ENCODE measurements around the gene FRMD8. TPM values are rescaled to one million over a fixed set of nuclear protein-coding genes. Genes with fewer than 3 reads are reported as not detected.

The FRMD8 gene
- total RNA-seq, 1 donor from 2014 or later = 23.5 TPM

DNA sequence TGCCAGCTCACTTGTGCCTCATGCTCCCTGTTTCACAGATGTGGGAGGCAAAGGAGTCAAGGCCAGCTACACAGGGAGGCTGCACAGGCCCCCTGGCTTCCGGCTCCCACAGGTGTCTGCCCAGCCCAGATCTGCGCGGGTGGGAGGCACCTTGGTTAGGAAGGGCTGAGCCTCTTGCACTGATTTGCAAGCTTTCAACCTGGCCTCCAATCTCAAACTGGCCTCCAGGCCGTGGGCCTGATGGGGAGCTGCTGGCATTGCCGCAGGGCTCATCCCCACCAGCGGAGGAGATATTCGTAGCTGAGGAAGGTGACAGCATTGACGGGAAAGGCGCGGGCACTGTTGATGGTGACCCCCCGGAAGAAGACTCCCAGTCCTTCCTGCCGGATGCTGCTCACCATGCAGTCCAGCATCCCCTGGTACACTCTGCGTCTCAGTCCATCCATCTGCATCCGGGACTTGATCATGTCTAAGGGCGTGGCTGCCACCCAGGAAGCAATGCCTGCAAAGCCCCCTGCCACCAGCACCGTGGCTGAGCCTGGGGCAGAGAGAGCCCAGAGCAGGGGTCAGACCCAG, 10.2 kb upstream of the FRMD8 start:
- Mint-ChIP-seq H3K36me3 (no peaks in the 10 kb centered on the region), H3K27ac (no peak overlapping the region), H3K4me3 (no peak overlapping the region), H3K4me1 (no peaks in the 10 kb centered on the region), H3K9me3 (no peaks in the 10 kb centered on the region), H3K27me3 (ENCODE audit: low read depth) (no peaks in the 10 kb centered on the region)
- no peak for DNase-seq (ENCODE audit: low spot score in 2 of 2, unreplicated experiment in 2 of 2)
- TF ChIP-seq, protein P1, sequence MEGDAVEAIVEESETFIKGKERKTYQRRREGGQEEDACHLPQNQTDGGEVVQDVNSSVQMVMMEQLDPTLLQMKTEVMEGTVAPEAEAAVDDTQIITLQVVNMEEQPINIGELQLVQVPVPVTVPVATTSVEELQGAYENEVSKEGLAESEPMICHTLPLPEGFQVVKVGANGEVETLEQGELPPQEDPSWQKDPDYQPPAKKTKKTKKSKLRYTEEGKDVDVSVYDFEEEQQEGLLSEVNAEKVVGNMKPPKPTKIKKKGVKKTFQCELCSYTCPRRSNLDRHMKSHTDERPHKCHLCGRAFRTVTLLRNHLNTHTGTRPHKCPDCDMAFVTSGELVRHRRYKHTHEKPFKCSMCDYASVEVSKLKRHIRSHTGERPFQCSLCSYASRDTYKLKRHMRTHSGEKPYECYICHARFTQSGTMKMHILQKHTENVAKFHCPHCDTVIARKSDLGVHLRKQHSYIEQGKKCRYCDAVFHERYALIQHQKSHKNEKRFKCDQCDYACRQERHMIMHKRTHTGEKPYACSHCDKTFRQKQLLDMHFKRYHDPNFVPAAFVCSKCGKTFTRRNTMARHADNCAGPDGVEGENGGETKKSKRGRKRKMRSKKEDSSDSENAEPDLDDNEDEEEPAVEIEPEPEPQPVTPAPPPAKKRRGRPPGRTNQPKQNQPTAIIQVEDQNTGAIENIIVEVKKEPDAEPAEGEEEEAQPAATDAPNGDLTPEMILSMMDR (IDR thresholded peaks at IDR 0.05; ENCODE audit: unreplicated experiment) = no peak

DNA sequence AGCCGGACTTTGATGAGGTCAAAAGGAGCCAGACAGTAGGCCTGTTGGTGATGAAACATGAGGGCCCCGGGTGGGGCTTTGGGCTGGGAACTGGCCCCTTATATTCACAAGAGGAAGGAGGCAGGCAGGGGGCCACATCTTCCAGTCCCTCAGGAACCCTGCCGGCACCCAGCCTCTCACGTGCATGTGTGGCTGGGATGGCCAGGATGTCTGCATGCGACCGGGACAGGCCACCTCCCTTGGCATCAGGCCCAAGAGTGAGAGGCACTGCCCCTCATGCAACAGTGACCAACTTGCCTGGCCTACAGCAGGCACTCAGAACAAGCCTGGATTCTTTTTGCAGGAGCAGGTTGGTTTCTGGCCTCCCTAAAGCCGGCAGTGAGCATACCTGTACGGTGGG, 9.4 kb upstream of the FRMD8 start:
- Mint-ChIP-seq H3K36me3 (no peaks in the 10 kb centered on the region), H3K4me1 (peaks cover 8% of the 10 kb centered on the region)

DNA sequence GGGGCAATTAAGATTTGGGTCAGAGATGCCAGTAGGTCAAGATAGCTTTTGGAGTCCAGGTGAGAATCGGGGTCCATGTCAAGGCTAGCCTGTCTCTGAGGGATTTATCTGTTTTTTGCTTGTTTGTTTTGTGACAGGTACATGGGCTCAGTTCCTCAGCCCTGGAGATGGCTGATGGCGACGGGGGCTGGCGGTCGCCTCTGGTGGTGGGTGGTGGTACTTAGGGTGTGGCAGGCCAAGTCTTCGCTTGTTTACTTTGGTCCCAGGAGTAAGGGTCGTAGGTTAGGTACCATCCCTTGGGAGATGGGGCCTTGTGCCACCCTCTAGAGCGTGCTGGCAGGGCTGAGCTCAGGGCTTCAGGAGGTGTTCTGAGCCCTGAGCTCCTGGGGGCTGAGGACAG, 8.7 kb upstream of the FRMD8 start:
- no peaks in the 10 kb centered on the region for H3K27me3 Mint-ChIP-seq (ENCODE audit: low read depth)
- no peaks in the 10 kb centered on the region for H3K36me3 Mint-ChIP-seq
- DNase-seq (ENCODE audit: low spot score in 2 of 2, unreplicated experiment in 2 of 2) = no peak
- no peak overlapping the region for H3K4me3 Mint-ChIP-seq
- H3K27ac Mint-ChIP-seq = no peak overlapping the region
- TF ChIP-seq, protein P1 (IDR thresholded peaks at IDR 0.05; ENCODE audit: unreplicated experiment) = peak; percentile 36
- no peaks in the 10 kb centered on the region for H3K9me3 Mint-ChIP-seq
- H3K4me1 Mint-ChIP-seq = peaks cover 14% of the 10 kb centered on the region

More for the DNA sequence above, 9.4 kb upstream of the FRMD8 start:
- no peak for DNase-seq (ENCODE audit: low spot score in 2 of 2, unreplicated experiment in 2 of 2)
- no peaks in the 10 kb centered on the region for H3K9me3 Mint-ChIP-seq
- no peak overlapping the region for H3K4me3 Mint-ChIP-seq
- H3K27ac Mint-ChIP-seq = no peak overlapping the region
- H3K27me3 Mint-ChIP-seq (ENCODE audit: low read depth) = no peaks in the 10 kb centered on the region
- TF ChIP-seq, protein P1 (IDR thresholded peaks at IDR 0.05; ENCODE audit: unreplicated experiment) = no peak

DNA sequence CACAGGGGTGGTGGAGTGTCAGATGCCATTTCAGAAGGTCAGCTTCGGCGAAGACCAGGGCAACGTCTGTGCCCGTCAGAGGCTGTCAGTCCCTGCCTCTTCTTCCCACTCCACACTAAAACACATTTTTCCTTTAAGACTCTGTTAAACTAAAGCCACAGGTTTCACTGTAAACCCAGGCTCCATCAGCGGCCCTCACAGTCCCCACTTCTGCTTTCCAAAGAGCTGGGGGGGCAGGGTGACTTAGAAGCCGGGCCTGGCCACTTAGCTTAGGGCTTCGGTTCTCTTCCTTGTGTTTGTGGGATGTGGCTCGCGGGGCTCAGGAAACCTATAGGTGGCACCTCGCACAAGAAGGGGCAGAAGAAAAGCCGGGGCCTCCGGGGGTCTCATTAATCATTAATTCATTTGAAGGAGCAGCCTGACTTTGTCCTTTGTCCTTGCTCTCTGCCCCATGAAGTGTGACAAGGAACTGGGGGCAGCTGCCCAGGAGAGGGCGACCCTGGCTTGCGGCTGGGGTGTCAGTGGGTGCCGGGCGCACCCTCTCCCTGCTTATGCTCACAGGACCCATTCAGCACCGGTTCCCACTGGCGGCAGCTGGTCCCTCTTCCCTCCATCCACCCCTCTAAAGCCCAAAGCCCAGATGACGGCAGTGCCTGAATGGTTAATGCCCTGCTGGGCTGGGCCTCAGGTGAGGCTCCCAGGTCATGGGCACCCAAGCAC, 8.1 kb upstream of the FRMD8 start:
- Mint-ChIP-seq H3K27me3 (ENCODE audit: low read depth) (no peaks in the 10 kb centered on the region), H3K4me1 (peaks cover 20% of the 10 kb centered on the region), H3K9me3 (no peaks in the 10 kb centered on the region), H3K36me3 (no peaks in the 10 kb centered on the region), H3K27ac (no peak overlapping the region), H3K4me3 (no peak overlapping the region)
- DNase-seq (ENCODE audit: low spot score in 2 of 2, unreplicated experiment in 2 of 2) = no peak
- TF ChIP-seq, protein P1 (IDR thresholded peaks at IDR 0.05; ENCODE audit: unreplicated experiment) = no peak

DNA sequence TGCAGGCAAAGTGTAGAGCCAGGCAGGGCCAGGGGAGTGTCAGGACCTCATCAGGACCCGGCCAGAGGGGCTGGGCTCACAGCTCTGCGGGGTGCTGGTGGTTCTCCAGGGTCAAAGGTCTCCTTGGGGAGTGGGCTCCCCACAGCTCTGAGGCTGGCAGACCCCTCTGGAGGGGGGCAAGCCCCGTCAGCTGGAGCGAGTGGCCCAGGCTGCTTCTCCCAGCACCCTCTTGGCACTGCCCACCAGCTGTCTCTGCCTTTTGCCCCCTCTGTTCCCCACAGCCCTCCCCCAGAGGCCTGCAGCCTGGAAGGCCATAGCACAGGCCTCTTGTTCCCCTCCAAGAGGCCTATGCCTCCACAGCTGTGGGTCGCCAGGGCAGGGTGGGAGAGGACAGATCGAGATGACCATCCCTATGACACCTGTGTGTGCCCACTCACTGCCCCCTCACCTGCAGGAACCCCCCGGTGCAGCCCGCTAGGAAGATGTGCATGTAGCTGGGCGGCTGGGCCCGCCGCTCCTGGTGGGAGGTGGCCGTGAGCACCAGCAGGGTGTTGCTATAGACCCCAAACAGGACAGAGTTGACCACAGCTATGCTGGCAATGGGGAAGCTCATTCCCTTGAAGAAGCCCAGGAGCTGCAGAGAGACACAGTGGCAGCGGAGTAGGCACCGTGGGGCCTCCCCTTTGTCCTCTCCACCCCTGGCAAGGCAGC, 7.4 kb upstream of the FRMD8 start:
- no peak for DNase-seq (ENCODE audit: low spot score in 2 of 2, unreplicated experiment in 2 of 2)
- TF ChIP-seq, protein P1 (IDR thresholded peaks at IDR 0.05; ENCODE audit: unreplicated experiment) = no peak
- Mint-ChIP-seq H3K36me3 (no peaks in the 10 kb centered on the region), H3K27ac (no peak overlapping the region), H3K9me3 (no peaks in the 10 kb centered on the region), H3K4me3 (no peak overlapping the region), H3K4me1 (peaks cover 25% of the 10 kb centered on the region), H3K27me3 (ENCODE audit: low read depth) (no peaks in the 10 kb centered on the region)
